H1 (cell line): ENCODE measurements around the gene CH25H. TPM values are rescaled to one million over a fixed set of nuclear protein-coding genes. Genes with fewer than 3 reads are reported as not detected.

Experiments used
- CTCF ChIA-PET: fragments of 300-600 bp; sonication (Branson Sonifier 250); formaldehyde crosslinking; loops from one replicate; lab custom pipeline; 2021; ENCODE audit not compliant: partially characterized antibody; lab: Charles Lee
- POLR2A ChIA-PET: fragments of 300-600 bp; sonication (Branson Sonifier 250); formaldehyde crosslinking; loops from one replicate; lab custom pipeline; 2021; ENCODE audit warnings: inconsistent platforms; ENCODE audit not compliant: partially characterized antibody; lab: Charles Lee
- DNase-seq, 2 experiments: peaks; one replicate each; pipeline versions ENCODE4 v3.0.0 to v3.0.0-alpha.2; 2010 to 2022; ENCODE audit warnings: low spot score in 2 of 2, low read depth in 1 of 2, mixed read lengths in 1 of 2
- FAIRE-seq: peaks from 2 replicates; lab custom pipeline; 2011; peaks lifted over from hg19 to GRCh38; lab: Jason Lieb, UNC
- H2AFZ ChIP-seq: 2 replicates; pipeline ENCODE4 v1.8.1; 2012; ENCODE audit warnings: low read length, inconsistent platforms
- H2AK5ac ChIP-seq: 2 replicates; pipeline ENCODE4 v1.6.1; 2013; ENCODE audit warnings: low read depth, low read length
- H2BK120ac ChIP-seq: replicated peaks from 2 replicates; pipeline ENCODE3; 2013; ENCODE audit warnings: low read depth, low read length, inconsistent platforms
- H2BK12ac ChIP-seq: 2 replicates; pipeline ENCODE4 v1.6.1; 2013; ENCODE audit warnings: low read depth, low read length
- H2BK15ac ChIP-seq: 2 replicates; pipeline ENCODE4 v1.6.1; 2013; ENCODE audit warnings: low read length
- H2BK20ac ChIP-seq: 2 replicates; pipeline ENCODE4 v1.6.1; 2013; ENCODE audit warnings: low read length
- H2BK5ac ChIP-seq: 2 replicates; pipeline ENCODE4 v1.6.1; 2013; ENCODE audit warnings: low read depth, low read length
- H3K14ac ChIP-seq: 2 replicates; pipeline ENCODE4 v1.6.1; 2013; ENCODE audit warnings: inconsistent platforms; ENCODE audit not compliant: insufficient read length
- H3K18ac ChIP-seq: 2 replicates; pipeline ENCODE4 v1.6.1; 2013; ENCODE audit warnings: low read length; ENCODE audit errors: extremely low read depth
- H3K23ac ChIP-seq: 2 replicates; pipeline ENCODE4 v1.6.1; 2013; ENCODE audit warnings: inconsistent platforms; ENCODE audit not compliant: insufficient read length
- H3K23me2 ChIP-seq: 2 replicates; pipeline ENCODE4 v1.6.1; 2013; ENCODE audit warnings: low read depth, low read length
- H3K27ac ChIP-seq: 2 replicates; pipeline ENCODE4 v1.6.1; 2011; ENCODE audit warnings: low read depth, low read length, inconsistent platforms
- H3K27me3 ChIP-seq, 4 experiments: replicated peaks in 1 of 4; 1 replicate in 1 of 4; 2 replicates in 3 of 4; pipeline versions ENCODE4 v1.6.1 to v1.8.1; 2011 to 2013; ENCODE audit warnings: low read length in 3 of 4, mild to moderate bottlenecking in 3 of 4, inconsistent platforms in 2 of 4, mixed read lengths in 2 of 4, moderate library complexity in 1 of 4; ENCODE audit not compliant: control insufficient read depth in 3 of 4, insufficient read depth in 3 of 4; ENCODE audit errors: extremely low read depth in 1 of 4
- H3K36me3 ChIP-seq, 4 experiments: 2 replicates each; pipeline versions ENCODE4 v1.6.1 to v1.8.1; 2011 to 2013; ENCODE audit warnings: mild to moderate bottlenecking in 4 of 4, low read length in 3 of 4, moderate library complexity in 2 of 4, control low read depth in 1 of 4, inconsistent platforms in 1 of 4; ENCODE audit not compliant: insufficient read depth in 4 of 4, control insufficient read depth in 2 of 4
- H3K4ac ChIP-seq: replicated peaks from 2 replicates; pipeline ENCODE3; 2013; ENCODE audit warnings: low read length, low read depth, mixed read lengths, inconsistent platforms; ENCODE audit not compliant: insufficient read length
- H3K4me1 ChIP-seq, 4 experiments: replicated peaks in 1 of 4; 1 replicate in 1 of 4; 2 replicates in 3 of 4; pipeline versions ENCODE4 v1.6.1 to v1.8.1; 2011 to 2013; ENCODE audit warnings: low read length in 3 of 4, inconsistent platforms in 2 of 4, mixed read lengths in 1 of 4; ENCODE audit not compliant: insufficient read depth in 4 of 4, control insufficient read depth in 3 of 4
- H3K4me2 ChIP-seq, 2 experiments: 2 replicates each; pipeline versions ENCODE4 v1.6.1 to v1.8.1; 2011 to 2013; ENCODE audit warnings: low read depth in 2 of 2, low read length in 2 of 2, control low read depth in 1 of 2, inconsistent platforms in 1 of 2, mild to moderate bottlenecking in 1 of 2; ENCODE audit not compliant: insufficient read depth in 1 of 2
- H3K4me3 ChIP-seq, 4 experiments: fragments of 200-600, 300-600 bp in 1 of 4; sonication (generic), shearing (Covaris generic), sonication (Bioruptor Twin) in 1 of 4; 2 replicates each; pipeline versions ENCODE4 v1.5.1 to v1.8.1; 2011 to 2016; ENCODE audit warnings: low read length in 4 of 4, low read depth in 3 of 4, control low read depth in 2 of 4, inconsistent platforms in 2 of 4, mild to moderate bottlenecking in 2 of 4, mixed read lengths in 1 of 4, moderate library complexity in 1 of 4; ENCODE audit not compliant: insufficient read depth in 2 of 4; ENCODE audit errors: extremely low read depth in 1 of 4
- H3K56ac ChIP-seq: replicated peaks from 2 replicates; pipeline ENCODE3; 2013; ENCODE audit warnings: low read depth, mild to moderate bottlenecking, mixed read lengths, low read length, inconsistent platforms; ENCODE audit not compliant: insufficient read length
- H3K79me1 ChIP-seq: 2 replicates; pipeline ENCODE4 v1.6.1; 2013; ENCODE audit warnings: low read depth, low read length, control low read depth
- H3K79me2 ChIP-seq, 2 experiments: 2 replicates each; pipeline versions ENCODE4 v1.6.1 to v1.8.1; 2012 to 2013; ENCODE audit warnings: low read length in 2 of 2, mild to moderate bottlenecking in 2 of 2, inconsistent platforms in 1 of 2; ENCODE audit not compliant: insufficient read depth in 2 of 2, control insufficient read depth in 1 of 2
- H3K9ac ChIP-seq, 4 experiments: replicated peaks in 1 of 4; 1 replicate in 1 of 4; 2 replicates in 3 of 4; pipeline versions ENCODE4 v1.6.1 to v1.8.1; 2011 to 2013; ENCODE audit warnings: low read depth in 3 of 4, low read length in 3 of 4, control low read depth in 2 of 4, mild to moderate bottlenecking in 2 of 4, moderate library complexity in 2 of 4, inconsistent platforms in 1 of 4; ENCODE audit errors: extremely low read depth in 1 of 4
- H3K9me3 ChIP-seq, 2 experiments: 2 replicates each; pipeline versions ENCODE4 v1.6.1 to v1.8.1; 2012 to 2013; ENCODE audit warnings: mild to moderate bottlenecking in 2 of 2, moderate library complexity in 2 of 2, control low read depth in 1 of 2, inconsistent platforms in 1 of 2, low read depth in 1 of 2, low read length in 1 of 2, mixed read lengths in 1 of 2; ENCODE audit not compliant: insufficient read depth in 2 of 2
- H4K20me1 ChIP-seq, 2 experiments: replicated peaks in 1 of 2; 2 replicates each; pipeline versions ENCODE3 to v1.8.1; 2011 to 2013; ENCODE audit warnings: inconsistent platforms in 2 of 2, low read length in 2 of 2, mild to moderate bottlenecking in 1 of 2; ENCODE audit not compliant: insufficient read depth in 2 of 2, control insufficient read depth in 1 of 2
- H4K5ac ChIP-seq: 2 replicates; pipeline ENCODE4 v1.6.1; 2013; ENCODE audit warnings: low read length, low read depth, mixed read lengths, inconsistent platforms; ENCODE audit not compliant: insufficient read length
- H4K8ac ChIP-seq: 2 replicates; pipeline ENCODE4 v1.8.0; 2013; ENCODE audit warnings: mild to moderate bottlenecking, moderate library complexity, low read length, inconsistent platforms; ENCODE audit not compliant: insufficient read depth; ENCODE audit errors: extremely low read depth
- H4K91ac ChIP-seq: replicated peaks from 2 replicates; pipeline ENCODE3; 2013; ENCODE audit warnings: low read length, mixed read lengths, inconsistent platforms; ENCODE audit not compliant: insufficient read length
- BACH1 ChIP-seq: IDR thresholded peaks from 2 replicates; pipeline ENCODE4 v1.6.1; 2012; ENCODE audit warnings: low read length, improper control_type of control experiment
- CBX5 ChIP-seq: fragments of 300-800, 300-1000 bp; sonication (generic); IDR thresholded peaks from 2 replicates; pipeline ENCODE4 v1.7.1; 2016; ENCODE audit warnings: antibody characterized with exemption, low read length, low read depth
- CHD1 ChIP-seq: IDR thresholded peaks from 2 replicates; pipeline ENCODE4 v1.6.1; 2012; ENCODE audit warnings: low read depth, low read length, improper control_type of control experiment
- EP300 ChIP-seq, 2 experiments: IDR thresholded peaks; 1 replicate in 1 of 2; 2 replicates in 1 of 2; pipeline ENCODE4 v1.6.1; 2011 to 2012; ENCODE audit warnings: low read depth in 2 of 2, low read length in 2 of 2, mild to moderate bottlenecking in 2 of 2, borderline replicate concordance in 1 of 2, inconsistent platforms in 1 of 2, moderate library complexity in 1 of 2
- FOSL1 ChIP-seq: IDR thresholded peaks from 2 replicates; pipeline ENCODE4 v1.6.1; 2011; ENCODE audit warnings: mild to moderate bottlenecking, low read depth, low read length, moderate library complexity; ENCODE audit not compliant: insufficient read depth
- HDAC6 ChIP-seq: IDR thresholded peaks from one replicate; pipeline ENCODE4 v1.7.1; 2012; ENCODE audit warnings: low read depth, mild to moderate bottlenecking, inconsistent platforms, low read length, moderate library complexity
- KDM5A ChIP-seq: fragments of 200-600 bp; IDR thresholded peaks from 2 replicates; pipeline ENCODE4 v1.7.1; 2012; ENCODE audit warnings: mild to moderate bottlenecking, low read length, inconsistent platforms, mixed read lengths
- POLR2A ChIP-seq, 2 experiments: IDR thresholded peaks; 1 replicate in 1 of 2; 2 replicates in 1 of 2; pipeline ENCODE4 v1.6.1; 2011; ENCODE audit warnings: low read depth in 2 of 2, low read length in 2 of 2, mild to moderate bottlenecking in 2 of 2; ENCODE audit errors: control extremely low read depth in 1 of 2
- POU5F1 ChIP-seq: IDR thresholded peaks from 2 replicates; pipeline ENCODE4 v1.6.1; 2011; ENCODE audit warnings: low read depth, mild to moderate bottlenecking, low read length, moderate library complexity
- SP2 ChIP-seq: IDR thresholded peaks from 2 replicates; pipeline ENCODE4 v1.6.1; 2012; ENCODE audit warnings: mild to moderate bottlenecking, low read length, inconsistent platforms
- TAF1 ChIP-seq: IDR thresholded peaks from 2 replicates; pipeline ENCODE4 v1.6.1; 2011; ENCODE audit warnings: mild to moderate bottlenecking, low read depth, low read length
- polyA plus RNA-seq, 7 experiments: library from polyadenylated mRNA; depleted of rRNA in 3 of 7; stranded (reverse) in 5 of 7; unstranded in 2 of 7; fragments of >200 nt in 5 of 7; fragments of 200-250 nt in 2 of 7; gene quantifications; 1 replicate in 5 of 7; 2 replicates in 1 of 7; 4 replicates in 1 of 7; pipeline versions ENCODE4 v1.2.1 to v1.2.3, GENCODE V29; 2011 to 2013; ENCODE audit warnings: missing spikeins in 2 of 7, mixed read lengths in 2 of 7
- total RNA-seq: library from RNA; stranded (reverse); fragmentation: NEBNext Ultra II Directional; extraction: Animal tissue kit (Norgen Biotek cat#: 25700); gene quantifications from 2 replicates; pipeline ENCODE4 v1.2.1, GENCODE V29; 2021
- TF ChIP-seq, protein P1 (sequence below): IDR thresholded peaks from 2 replicates; pipeline ENCODE4 v1.6.1; 2012; ENCODE audit warnings: inconsistent platforms
- TF ChIP-seq, protein P2 (sequence below): IDR thresholded peaks from 2 replicates; pipeline ENCODE4 v1.6.1; 2011; ENCODE audit warnings: low read depth, mild to moderate bottlenecking, low read length; ENCODE audit not compliant: insufficient read depth
- TF ChIP-seq, protein P3 (sequence below): IDR thresholded peaks from 2 replicates; pipeline ENCODE4 v1.6.1; 2012; ENCODE audit warnings: inconsistent platforms

Gene CH25H
- total and polyA plus RNA-seq, 2 of the 8 experiments (the other 6 are each of a cell fraction or from before 2014, with no cell fraction given): 0.56 to 1.3 TPM

DNA sequence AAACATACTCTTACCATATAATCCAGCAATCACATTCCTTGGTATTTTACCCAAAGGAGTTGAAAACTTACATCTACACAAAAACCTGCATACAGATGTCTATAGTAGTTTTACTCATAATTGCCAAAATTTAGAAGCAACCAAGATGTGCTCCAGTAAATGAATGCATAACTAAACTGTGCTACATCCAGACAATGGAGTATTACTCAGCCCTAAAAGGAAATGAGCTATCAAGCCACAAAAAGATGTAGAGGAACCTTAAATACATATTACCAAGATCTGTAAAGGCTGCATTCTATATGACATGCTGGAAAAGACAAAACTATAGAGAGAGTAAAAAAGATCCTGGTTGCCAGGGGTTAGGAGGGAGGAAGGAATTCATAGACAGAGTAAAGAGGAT, 21.8 kb upstream of the CH25H start:
- Histone ChIP-seq H3K56ac (no peak overlapping the region), H2AFZ (no peak overlapping the region), H3K4me1 (no peaks in the 10 kb centered on the region), H3K14ac (no peak overlapping the region), H3K23me2 (no peaks in the 10 kb centered on the region), H3K79me2 (no peaks in the 10 kb centered on the region), H4K91ac (no peak overlapping the region), H3K4me2 (no peak overlapping the region), H3K4ac (no peak overlapping the region), H4K5ac (no peak overlapping the region), H3K36me3 (peaks cover 0 to 3% (median under 1%) of the 10 kb centered on the region in 4 experiments; a peak in 2 of 8 replicates), H3K27me3 (no peaks in the 10 kb centered on the region), H3K79me1 (no peaks in the 10 kb centered on the region), H2AK5ac (no peak overlapping the region), H2BK120ac (no peak overlapping the region), H2BK20ac (no peak overlapping the region), H4K20me1 (no peaks in the 10 kb centered on the region), H3K9me3 (peaks cover 5 to 12% of the 10 kb centered on the region in 2 experiments; a peak in 2 of 4 replicates), H3K9ac (no peak overlapping the region), H3K4me3 (no peak overlapping the region), H3K23ac (no peak overlapping the region), H2BK15ac (no peak overlapping the region), H3K18ac (no peak overlapping the region), H2BK5ac (no peak overlapping the region), H2BK12ac (no peak overlapping the region), H4K8ac (no peak overlapping the region), H3K27ac (no peak overlapping the region)
- FAIRE-seq (no peak), DNase-seq (no peak)
- POLR2A ChIA-PET: interaction anchor here (0.6 kb wide), 1 partner anchor 249 kb away, joined by 3 read pairs; no protein-coding TSS in a partner anchor
- CTCF ChIA-PET: interaction anchor here (1.5 to 2.3 kb wide), 2 partner anchors 8 to 11 kb away, joined by 3 to 16 read pairs; no protein-coding TSS in a partner anchor
- no peak for TF ChIP-seq HDAC6
- TF ChIP-seq, protein P1, sequence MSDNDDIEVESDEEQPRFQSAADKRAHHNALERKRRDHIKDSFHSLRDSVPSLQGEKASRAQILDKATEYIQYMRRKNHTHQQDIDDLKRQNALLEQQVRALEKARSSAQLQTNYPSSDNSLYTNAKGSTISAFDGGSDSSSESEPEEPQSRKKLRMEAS: no peak
- TF ChIP-seq EP300 (IDR thresholded peaks at IDR 0.05; ENCODE audit: borderline replicate concordance in 1 of 2, low read depth in 2 of 2, low read length in 2 of 2): no peak
- no peak for TF ChIP-seq POLR2A (IDR thresholded peaks at IDR 0.05; ENCODE audit: control extremely low read depth in 1 of 2, low read depth in 2 of 2, low read length in 2 of 2)
- TF ChIP-seq, protein P2, sequence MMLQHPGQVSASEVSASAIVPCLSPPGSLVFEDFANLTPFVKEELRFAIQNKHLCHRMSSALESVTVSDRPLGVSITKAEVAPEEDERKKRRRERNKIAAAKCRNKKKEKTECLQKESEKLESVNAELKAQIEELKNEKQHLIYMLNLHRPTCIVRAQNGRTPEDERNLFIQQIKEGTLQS: no peak
- no peak for TF ChIP-seq FOSL1
- TF ChIP-seq KDM5A: no peak
- TF ChIP-seq SP2: no peak
- TF ChIP-seq, protein P3, sequence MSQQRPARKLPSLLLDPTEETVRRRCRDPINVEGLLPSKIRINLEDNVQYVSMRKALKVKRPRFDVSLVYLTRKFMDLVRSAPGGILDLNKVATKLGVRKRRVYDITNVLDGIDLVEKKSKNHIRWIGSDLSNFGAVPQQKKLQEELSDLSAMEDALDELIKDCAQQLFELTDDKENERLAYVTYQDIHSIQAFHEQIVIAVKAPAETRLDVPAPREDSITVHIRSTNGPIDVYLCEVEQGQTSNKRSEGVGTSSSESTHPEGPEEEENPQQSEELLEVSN: no peak
- no peak for TF ChIP-seq TAF1
- TF ChIP-seq CHD1: no peak
- no peak for TF ChIP-seq POU5F1
- TF ChIP-seq BACH1: no peak
- TF ChIP-seq CBX5: no peak
